Measurements from ENCODE around the gene PAX6. TPM values are rescaled to one million over a fixed set of nuclear protein-coding genes. Genes with fewer than 3 reads are reported as not detected.
"Not testable (repeated sequence)": the region's sequence is repeated elsewhere in the genome, so short reads cannot be mapped to it uniquely, and the experiment has no call there.

PAX6 gene
- total RNA-seq, 1 donor from 2014 or later: not detected

- H3K4me1 ChIP-seq: no peaks in the 10 kb centered on the region
- intact Hi-C loops (cut with DNase I): no loop called here
- H3K27ac ChIP-seq: no peak overlapping the region
- no peak for TF ChIP-seq CTCF (IDR thresholded peaks at IDR 0.05)
- no peaks in the 10 kb centered on the region for H3K9me3 ChIP-seq
- no peaks in the 10 kb centered on the region for H3K36me3 ChIP-seq
- DNase-seq (ENCODE audit: low spot score in 2 of 2): no peak
- no peaks in the 10 kb centered on the region for H3K27me3 ChIP-seq
- no peak overlapping the region for H3K4me3 ChIP-seq
Measured at GRCh38 chr11:31763296-31763695, 47.8 kb downstream of the PAX6 start.

- TF ChIP-seq CTCF (IDR thresholded peaks at IDR 0.05): no peak
- no peaks in the 10 kb centered on the region for H3K4me1 ChIP-seq
- H3K9me3 ChIP-seq: no peaks in the 10 kb centered on the region
- DNase-seq (ENCODE audit: low spot score in 2 of 2): no peak
- intact Hi-C loops (cut with DNase I): no loop called here
- no peak overlapping the region for H3K4me3 ChIP-seq
- H3K27ac ChIP-seq: no peak overlapping the region
- no peaks in the 10 kb centered on the region for H3K27me3 ChIP-seq
- H3K36me3 ChIP-seq: no peaks in the 10 kb centered on the region
Measured at GRCh38 chr11:31761636-31762035, 49.5 kb downstream of the PAX6 start.

- DNase-seq (ENCODE audit: low spot score in 2 of 2): no peak
- Histone ChIP-seq H3K27ac (no peak overlapping the region), H3K4me1 (no peaks in the 10 kb centered on the region), H3K27me3 (no peaks in the 10 kb centered on the region), H3K4me3 (no peak overlapping the region), H3K36me3 (no peaks in the 10 kb centered on the region), H3K9me3 (no peaks in the 10 kb centered on the region)
- intact Hi-C loops (cut with DNase I): no loop called here
- no peak for TF ChIP-seq CTCF (IDR thresholded peaks at IDR 0.05)
Measured at GRCh38 chr11:31757260-31757835, 53.8 kb downstream of the PAX6 start.

GRCh38 chr11:31747581-31747980 is 63.5 kb downstream of the PAX6 start:
- H3K27ac ChIP-seq: no peak overlapping the region
- no peaks in the 10 kb centered on the region for H3K36me3 ChIP-seq
- no peaks in the 10 kb centered on the region for H3K27me3 ChIP-seq
- TF ChIP-seq CTCF (IDR thresholded peaks at IDR 0.05): no peak
- intact Hi-C loops (cut with DNase I): no loop called here
- DNase-seq (ENCODE audit: low spot score in 2 of 2): no peak
- H3K9me3 ChIP-seq: no peaks in the 10 kb centered on the region
- no peak overlapping the region for H3K4me3 ChIP-seq
- no peaks in the 10 kb centered on the region for H3K4me1 ChIP-seq

- H3K9me3 ChIP-seq: peaks cover 0 to 33% of the 10 kb centered on the region in 2 donors
- H3K27me3 ChIP-seq; H3K4me3 ChIP-seq; H3K27ac ChIP-seq; intact Hi-C loops (cut with DNase I); H3K4me1 ChIP-seq; DNase-seq (ENCODE audit: low spot score in 2 of 2); H3K36me3 ChIP-seq: not testable (repeated sequence)
Measured at GRCh38 chr11:31740731-31741368, 70.3 kb downstream of the PAX6 start.

GRCh38 chr11:31740131-31740530 is 71.0 kb downstream of the PAX6 start:
- no peaks in the 10 kb centered on the region for H3K4me1 ChIP-seq
- H3K27me3 ChIP-seq: no peaks in the 10 kb centered on the region
- no peak for TF ChIP-seq CTCF (IDR thresholded peaks at IDR 0.05)
- intact Hi-C loops (cut with DNase I): no loop called here
- H3K4me3 ChIP-seq: no peak overlapping the region
- no peaks in the 10 kb centered on the region for H3K36me3 ChIP-seq
- no peak for DNase-seq (ENCODE audit: low spot score in 2 of 2)
- H3K27ac ChIP-seq: no peak overlapping the region
- H3K9me3 ChIP-seq: peaks cover 0 to 36% of the 10 kb centered on the region in 2 donors

All from ascending aorta (tissue), 2 donors.